Fibroblast of the aortic adventitia (primary cell): Measurements from ENCODE around the gene HERC4. TPM values are rescaled to one million over a fixed set of nuclear protein-coding genes. Genes with fewer than 3 reads are reported as not detected.
"Not testable (repeated sequence)": the region's sequence is repeated elsewhere in the genome, so short reads cannot be mapped to it uniquely, and the experiment has no call there.

Experiments used
- DNase-seq: peaks from one replicate; pipeline ENCODE4 v3.0.0-alpha.2; 2010; ENCODE audit warnings: low read depth
- H3K4me3 ChIP-seq: 2 replicates; pipeline ENCODE4 v1.5.1; 2011; ENCODE audit warnings: low read depth, mild to moderate bottlenecking, control low read depth, low read length, moderate library complexity
- CTCF ChIP-seq: IDR thresholded peaks from 2 replicates; pipeline ENCODE4 v1.5.1; 2011; ENCODE audit warnings: mild to moderate bottlenecking, low read length, control low read depth, inconsistent platforms; ENCODE audit not compliant: insufficient read depth
- total RNA-seq: library from RNA; depleted of rRNA; stranded (reverse); fragments of >200 nt; gene quantifications from 2 replicates; pipeline ENCODE4 v1.2.3, GENCODE V29; 2012; ENCODE audit warnings: low replicate concordance

The HERC4 gene
- total RNA-seq, 1 donor, result 131 TPM

GRCh38 chr10:68001539-68001938 is 73.5 kb downstream of the HERC4 start:
- no peak for TF ChIP-seq CTCF
- no peak overlapping the region for H3K4me3 ChIP-seq
- no peak for DNase-seq

- H3K4me3 ChIP-seq, result no peak overlapping the region
- no peak for TF ChIP-seq CTCF
- DNase-seq, result no peak
Measured at GRCh38 chr10:68001000-68001399, 74.1 kb downstream of the HERC4 start.

GRCh38 chr10:67990093-67990492 is 85.0 kb downstream of the HERC4 start:
- no peak for TF ChIP-seq CTCF
- H3K4me3 ChIP-seq, result no peak overlapping the region
- no peak for DNase-seq

- no peak for DNase-seq
- H3K4me3 ChIP-seq, result no peak overlapping the region
- no peak for TF ChIP-seq CTCF
Measured at GRCh38 chr10:67988606-67989005, 86.5 kb downstream of the HERC4 start.

GRCh38 chr10:67982603-67983002 is 92.5 kb downstream of the HERC4 start:
- H3K4me3 ChIP-seq, DNase-seq: not testable (repeated sequence)

GRCh38 chr10:67978749-67979148 is 96.3 kb downstream of the HERC4 start:
- no peak overlapping the region for H3K4me3 ChIP-seq
- TF ChIP-seq CTCF, result no peak
- peak; percentile 40 for DNase-seq

GRCh38 chr10:67977251-67977650 is 97.8 kb downstream of the HERC4 start:
- no peak for TF ChIP-seq CTCF
- no peak overlapping the region for H3K4me3 ChIP-seq
- DNase-seq, result no peak
